ENCODE results near the gene KLRK1.
"Not testable (repeated sequence)": the region's sequence is repeated elsewhere in the genome, so short reads cannot be mapped to it uniquely, and the experiment has no call there.

Gene KLRK1

GRCh38 chr12:10388624-10389413 is 1.0 kb downstream of the KLRK1 start:
- Histone ChIP-seq H3K36me3 (ENCODE audit: control insufficient read depth in 2 of 2, insufficient read depth in 2 of 2, low read length in 2 of 2) (no peaks in the 10 kb centered on the region), H3K4me1 (ENCODE audit: control insufficient read depth, insufficient read depth, low read length) (no peaks in the 10 kb centered on the region), H3K27ac (ENCODE audit: low read length) (no peak overlapping the region), H3K4me3 (ENCODE audit: low read length in 2 of 2) (no peak overlapping the region), H3K27me3 (ENCODE audit: control insufficient read depth in 1 of 2, insufficient read depth in 2 of 2, low read length in 2 of 2) (no peaks in the 10 kb centered on the region), H3K9ac (ENCODE audit: low read length in 2 of 2) (no peak overlapping the region), H3K9me3 (ENCODE audit: control insufficient read depth in 2 of 2, low read length in 2 of 2) (no peaks in the 10 kb centered on the region)

DNA sequence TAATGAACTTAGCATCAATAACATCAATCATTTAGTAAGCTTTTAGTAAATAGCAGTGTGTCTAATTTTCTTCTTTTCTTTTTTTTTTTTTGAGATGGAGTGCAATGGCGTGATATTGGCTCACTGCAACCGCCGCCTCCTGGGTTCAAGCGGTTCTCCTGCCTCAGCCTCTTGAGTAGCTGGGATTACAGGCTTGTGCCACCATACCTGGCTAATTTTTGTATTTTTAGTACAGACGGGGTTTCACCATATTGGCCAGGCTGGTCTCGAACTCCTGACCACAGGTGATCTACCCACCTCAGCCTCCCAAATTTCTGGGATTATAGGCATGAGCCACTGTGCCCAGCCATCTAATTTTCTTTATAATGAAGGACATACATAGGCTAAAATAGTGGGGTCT is 2.3 kb downstream of the KLRK1 start:
- not testable (repeated sequence) for H3K27ac ChIP-seq (ENCODE audit: low read length); H3K9me3 ChIP-seq (ENCODE audit: control insufficient read depth in 2 of 2, low read length in 2 of 2); H3K4me1 ChIP-seq (ENCODE audit: control insufficient read depth, insufficient read depth, low read length); H3K36me3 ChIP-seq (ENCODE audit: control insufficient read depth in 2 of 2, insufficient read depth in 2 of 2, low read length in 2 of 2); H3K9ac ChIP-seq (ENCODE audit: low read length in 2 of 2); H3K4me3 ChIP-seq (ENCODE audit: low read length in 2 of 2); H3K27me3 ChIP-seq (ENCODE audit: control insufficient read depth in 1 of 2, insufficient read depth in 2 of 2, low read length in 2 of 2)

DNA sequence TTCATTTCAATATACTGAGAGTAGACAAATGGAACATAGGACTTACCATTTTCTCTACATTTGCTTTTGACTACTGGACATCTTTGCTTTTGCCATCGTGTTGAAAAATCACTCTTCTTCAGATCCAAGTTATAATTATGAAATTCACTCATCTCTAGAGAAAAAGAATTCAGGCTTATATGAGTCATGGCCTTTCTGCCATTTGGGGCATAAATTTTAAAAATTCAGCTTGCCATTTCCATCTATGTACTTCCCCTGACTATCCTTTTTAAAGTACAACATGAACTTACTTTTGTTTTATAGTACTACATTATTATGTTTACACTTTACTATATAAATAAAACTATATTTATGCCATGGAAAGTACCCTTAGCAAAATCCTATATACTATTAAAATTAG is 3.0 kb downstream of the KLRK1 start:
- no peaks in the 10 kb centered on the region for H3K36me3 ChIP-seq (ENCODE audit: control insufficient read depth in 2 of 2, insufficient read depth in 2 of 2, low read length in 2 of 2)
- H3K27me3 ChIP-seq (ENCODE audit: control insufficient read depth in 1 of 2, insufficient read depth in 2 of 2, low read length in 2 of 2): no peaks in the 10 kb centered on the region
- H3K9me3 ChIP-seq (ENCODE audit: control insufficient read depth in 2 of 2, low read length in 2 of 2): no peaks in the 10 kb centered on the region
- no peak overlapping the region for H3K4me3 ChIP-seq (ENCODE audit: low read length in 2 of 2)
- H3K27ac ChIP-seq (ENCODE audit: low read length): no peak overlapping the region
- no peaks in the 10 kb centered on the region for H3K4me1 ChIP-seq (ENCODE audit: control insufficient read depth, insufficient read depth, low read length)
- H3K9ac ChIP-seq (ENCODE audit: low read length in 2 of 2): no peak overlapping the region

- H3K27me3 ChIP-seq (ENCODE audit: control insufficient read depth in 1 of 2, insufficient read depth in 2 of 2, low read length in 2 of 2): no peaks in the 10 kb centered on the region
- no peaks in the 10 kb centered on the region for H3K36me3 ChIP-seq (ENCODE audit: control insufficient read depth in 2 of 2, insufficient read depth in 2 of 2, low read length in 2 of 2)
- H3K4me1 ChIP-seq (ENCODE audit: control insufficient read depth, insufficient read depth, low read length): no peaks in the 10 kb centered on the region
- H3K27ac ChIP-seq (ENCODE audit: low read length): no peak overlapping the region
- H3K4me3 ChIP-seq (ENCODE audit: low read length in 2 of 2): no peak overlapping the region
- H3K9me3 ChIP-seq (ENCODE audit: control insufficient read depth in 2 of 2, low read length in 2 of 2): no peaks in the 10 kb centered on the region
- H3K9ac ChIP-seq (ENCODE audit: low read length in 2 of 2): no peak overlapping the region
These were observed 4.7 kb downstream of the KLRK1 start for GRCh38 chr12:10385166-10385613.

DNA sequence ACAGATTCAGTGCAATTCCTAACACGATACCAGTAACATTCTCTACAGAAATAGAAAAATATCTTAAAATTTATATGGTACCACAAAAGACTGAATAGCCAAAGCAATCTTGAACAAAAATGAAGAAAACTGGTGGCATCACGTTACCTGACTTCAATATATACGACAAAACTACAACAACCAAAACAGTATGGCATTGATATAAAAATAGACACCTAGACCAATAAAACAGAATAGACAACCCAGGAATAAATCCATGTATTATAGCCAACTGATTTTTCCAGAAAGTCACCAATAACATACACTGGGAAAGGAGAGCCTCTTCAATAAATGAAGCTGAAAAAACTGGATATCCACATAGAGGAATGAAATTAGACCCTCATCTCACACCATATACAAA is 5.7 kb downstream of the KLRK1 start:
- H3K27ac ChIP-seq (ENCODE audit: low read length): no peak overlapping the region

GRCh38 chr12:10381928-10382628 is 7.8 kb downstream of the KLRK1 start:
- Histone ChIP-seq H3K4me1 (ENCODE audit: control insufficient read depth, insufficient read depth, low read length) (no peaks in the 10 kb centered on the region), H3K27me3 (ENCODE audit: control insufficient read depth in 1 of 2, insufficient read depth in 2 of 2, low read length in 2 of 2) (no peaks in the 10 kb centered on the region), H3K9me3 (ENCODE audit: control insufficient read depth in 2 of 2, low read length in 2 of 2) (no peaks in the 10 kb centered on the region), H3K36me3 (ENCODE audit: control insufficient read depth in 2 of 2, insufficient read depth in 2 of 2, low read length in 2 of 2) (no peaks in the 10 kb centered on the region), H3K27ac (ENCODE audit: low read length) (no peak overlapping the region), H3K4me3 (ENCODE audit: low read length in 2 of 2) (no peak overlapping the region), H3K9ac (ENCODE audit: low read length in 2 of 2) (no peak overlapping the region)

More for the DNA sequence above, 5.7 kb downstream of the KLRK1 start:
- no peaks in the 10 kb centered on the region for H3K9me3 ChIP-seq (ENCODE audit: control insufficient read depth in 2 of 2, low read length in 2 of 2)
- H3K4me1 ChIP-seq (ENCODE audit: control insufficient read depth, insufficient read depth, low read length): no peaks in the 10 kb centered on the region
- H3K9ac ChIP-seq (ENCODE audit: low read length in 2 of 2): no peak overlapping the region
- H3K36me3 ChIP-seq (ENCODE audit: control insufficient read depth in 2 of 2, insufficient read depth in 2 of 2, low read length in 2 of 2): no peaks in the 10 kb centered on the region
- no peaks in the 10 kb centered on the region for H3K27me3 ChIP-seq (ENCODE audit: control insufficient read depth in 1 of 2, insufficient read depth in 2 of 2, low read length in 2 of 2)
- no peak overlapping the region for H3K4me3 ChIP-seq (ENCODE audit: low read length in 2 of 2)

GRCh38 chr12:10378737-10379136 is 11.1 kb downstream of the KLRK1 start:
- H3K9ac ChIP-seq (ENCODE audit: low read length in 2 of 2); H3K36me3 ChIP-seq (ENCODE audit: control insufficient read depth in 2 of 2, insufficient read depth in 2 of 2, low read length in 2 of 2); H3K4me3 ChIP-seq (ENCODE audit: low read length in 2 of 2); H3K4me1 ChIP-seq (ENCODE audit: control insufficient read depth, insufficient read depth, low read length); H3K27ac ChIP-seq (ENCODE audit: low read length); H3K27me3 ChIP-seq (ENCODE audit: control insufficient read depth in 1 of 2, insufficient read depth in 2 of 2, low read length in 2 of 2); H3K9me3 ChIP-seq (ENCODE audit: control insufficient read depth in 2 of 2, low read length in 2 of 2): not testable (repeated sequence)

DNA sequence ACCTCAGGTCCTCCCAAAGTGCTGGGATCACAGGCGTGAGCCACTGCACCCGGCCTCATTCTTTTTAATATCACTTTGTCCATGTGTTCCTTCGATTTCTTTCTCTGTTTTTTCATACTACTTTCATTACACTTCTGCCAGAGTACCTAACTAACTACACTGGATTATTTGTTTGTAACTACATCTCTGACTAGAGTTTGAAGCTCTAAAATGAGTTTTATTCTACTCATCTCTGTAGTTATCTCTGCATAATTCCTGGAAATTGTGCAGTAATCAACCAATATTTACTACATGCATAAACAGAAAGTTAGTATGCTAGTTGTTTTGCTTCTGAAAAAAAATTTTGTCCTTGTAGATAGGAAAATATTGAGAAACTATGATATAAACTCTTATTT is 15.2 kb downstream of the KLRK1 start:
- Histone ChIP-seq H3K27ac (ENCODE audit: low read length) (no peak overlapping the region), H3K9ac (ENCODE audit: low read length in 2 of 2) (no peak overlapping the region), H3K36me3 (ENCODE audit: control insufficient read depth in 2 of 2, insufficient read depth in 2 of 2, low read length in 2 of 2) (peaks cover 0 to 3% of the 10 kb centered on the region in 2 donors), H3K27me3 (ENCODE audit: control insufficient read depth in 1 of 2, insufficient read depth in 2 of 2, low read length in 2 of 2) (no peaks in the 10 kb centered on the region), H3K4me1 (ENCODE audit: control insufficient read depth, insufficient read depth, low read length) (no peaks in the 10 kb centered on the region), H3K4me3 (ENCODE audit: low read length in 2 of 2) (no peak overlapping the region), H3K9me3 (ENCODE audit: control insufficient read depth in 2 of 2, low read length in 2 of 2) (no peaks in the 10 kb centered on the region)

DNA sequence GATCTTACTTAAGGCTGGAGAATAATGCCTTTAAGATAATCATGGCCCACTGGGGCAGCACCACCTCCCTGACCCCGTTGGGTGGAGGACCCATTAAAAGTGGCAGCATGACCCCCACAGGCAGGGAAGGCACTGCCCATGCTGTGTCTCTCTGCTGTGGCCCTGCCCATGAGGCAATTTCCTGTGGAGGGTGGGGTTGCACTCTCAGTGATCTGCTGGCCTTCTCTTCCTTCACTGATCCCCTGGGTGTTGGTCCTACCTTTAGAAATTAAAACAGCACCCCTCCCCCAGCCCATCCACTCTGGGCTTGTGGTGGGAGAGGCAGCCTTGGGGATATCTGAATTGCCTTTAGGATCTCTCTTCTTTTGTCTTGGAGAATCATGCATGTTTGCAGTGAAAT is 17.3 kb downstream of the KLRK1 start:
- Histone ChIP-seq H3K27ac (ENCODE audit: low read length) (no peak overlapping the region), H3K36me3 (ENCODE audit: control insufficient read depth in 2 of 2, insufficient read depth in 2 of 2, low read length in 2 of 2) (peaks cover 0 to 3% of the 10 kb centered on the region in 2 donors), H3K4me1 (ENCODE audit: control insufficient read depth, insufficient read depth, low read length) (no peaks in the 10 kb centered on the region), H3K9me3 (ENCODE audit: control insufficient read depth in 2 of 2, low read length in 2 of 2) (no peaks in the 10 kb centered on the region), H3K4me3 (ENCODE audit: low read length in 2 of 2) (no peak overlapping the region), H3K27me3 (ENCODE audit: control insufficient read depth in 1 of 2, insufficient read depth in 2 of 2, low read length in 2 of 2) (no peaks in the 10 kb centered on the region), H3K9ac (ENCODE audit: low read length in 2 of 2) (no peak overlapping the region)

DNA sequence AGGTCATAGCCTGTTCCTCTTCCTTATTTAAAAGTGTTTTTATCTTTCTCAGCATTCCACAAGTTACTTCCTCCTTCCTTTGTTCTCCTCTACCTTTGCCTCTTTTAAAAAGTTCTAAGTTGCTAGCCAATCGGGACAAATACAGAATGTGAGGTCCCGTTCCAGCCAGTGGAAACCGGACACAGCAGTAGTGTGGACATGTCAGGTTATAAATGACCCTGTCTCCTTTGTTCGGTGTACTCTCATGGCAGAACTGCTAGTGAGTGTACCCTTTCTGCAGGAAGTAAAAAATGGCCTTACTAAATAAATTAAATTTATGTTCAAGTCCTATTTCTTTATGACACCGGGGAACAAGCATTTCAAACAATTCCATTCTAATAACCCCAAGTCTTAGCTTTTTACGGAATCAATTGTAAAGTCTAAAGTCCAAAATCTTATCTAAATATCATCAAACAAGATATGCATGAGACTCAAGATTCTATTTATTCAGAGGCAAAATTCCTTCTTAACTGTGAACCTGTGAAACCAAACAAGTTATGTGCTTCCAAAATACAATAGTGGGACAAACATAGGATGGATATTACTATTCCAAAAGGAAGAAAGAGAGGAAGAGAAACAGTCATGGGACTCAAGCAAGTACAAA is 17.8 kb downstream of the KLRK1 start:
- not testable (repeated sequence) for H3K4me1 ChIP-seq (ENCODE audit: control insufficient read depth, insufficient read depth, low read length); H3K9me3 ChIP-seq (ENCODE audit: control insufficient read depth in 2 of 2, low read length in 2 of 2); H3K27me3 ChIP-seq (ENCODE audit: control insufficient read depth in 1 of 2, insufficient read depth in 2 of 2, low read length in 2 of 2); H3K4me3 ChIP-seq (ENCODE audit: low read length in 2 of 2); H3K9ac ChIP-seq (ENCODE audit: low read length in 2 of 2); H3K36me3 ChIP-seq (ENCODE audit: control insufficient read depth in 2 of 2, insufficient read depth in 2 of 2, low read length in 2 of 2); H3K27ac ChIP-seq (ENCODE audit: low read length)

Data from stomach smooth muscle (tissue), 2 donors.